COR-L47 (cell line): Measurements from ENCODE around the gene MED26.

Experiments used
- DNase-seq: peaks from one replicate; lab custom pipeline; 2025; lab: John Stamatoyannopoulos, UW

MED26 gene

DNA sequence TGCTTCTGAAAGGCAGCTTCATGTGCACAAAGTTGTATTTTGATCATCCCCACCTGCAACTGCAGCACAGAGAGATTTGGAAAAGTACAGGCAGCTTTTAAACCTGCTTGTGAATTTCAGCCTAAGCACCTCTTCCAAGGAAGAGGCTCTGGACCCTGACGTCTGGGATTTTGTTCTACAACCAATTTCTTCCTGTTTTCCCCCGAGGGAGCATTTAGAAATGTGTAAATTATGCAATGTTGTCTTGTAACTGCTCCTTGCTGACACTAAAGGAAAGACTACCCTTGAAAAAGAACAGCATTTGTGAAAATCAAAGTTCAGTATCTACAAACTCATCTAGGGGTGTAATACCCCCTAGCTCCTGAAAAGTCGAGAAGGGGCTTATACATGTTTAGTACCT is 15.4 kb downstream of the MED26 start:
- DNase-seq, result no peak

GRCh38 chr19:16611121-16611520 is 16.9 kb downstream of the MED26 start:
- DNase-seq, result no peak

DNA sequence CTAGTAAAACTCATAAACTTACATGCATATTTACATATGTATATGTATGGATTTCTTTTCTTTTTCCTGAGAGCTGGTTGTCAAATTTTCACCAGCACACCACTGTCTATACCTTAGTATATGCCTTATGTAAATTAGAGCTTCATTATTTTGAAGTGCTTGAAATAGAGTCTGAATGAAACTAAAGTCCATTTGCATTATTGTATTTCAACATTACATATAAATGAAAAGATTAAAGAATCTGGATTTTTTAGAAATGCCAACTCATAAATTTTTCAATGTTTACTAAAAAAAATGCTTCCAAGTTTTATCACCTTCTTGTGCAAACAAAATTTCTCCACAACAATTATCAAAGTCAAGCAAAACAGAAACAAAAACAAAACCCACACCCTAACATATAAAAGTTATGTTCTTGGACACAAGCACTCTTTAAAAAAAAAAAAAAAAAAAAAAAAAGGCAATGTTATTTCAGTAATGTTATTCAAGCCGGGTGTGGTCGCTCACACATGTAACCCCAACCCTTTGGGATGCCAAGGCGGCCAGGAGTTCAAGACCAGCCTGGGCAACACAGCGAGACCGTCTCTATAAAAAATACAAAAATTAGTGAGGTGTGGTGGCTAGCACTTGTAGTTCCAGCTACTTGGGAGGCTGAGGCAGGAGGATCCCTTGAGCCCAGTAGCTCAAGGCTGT is 18.3 kb downstream of the MED26 start:
- no peak for DNase-seq

DNA sequence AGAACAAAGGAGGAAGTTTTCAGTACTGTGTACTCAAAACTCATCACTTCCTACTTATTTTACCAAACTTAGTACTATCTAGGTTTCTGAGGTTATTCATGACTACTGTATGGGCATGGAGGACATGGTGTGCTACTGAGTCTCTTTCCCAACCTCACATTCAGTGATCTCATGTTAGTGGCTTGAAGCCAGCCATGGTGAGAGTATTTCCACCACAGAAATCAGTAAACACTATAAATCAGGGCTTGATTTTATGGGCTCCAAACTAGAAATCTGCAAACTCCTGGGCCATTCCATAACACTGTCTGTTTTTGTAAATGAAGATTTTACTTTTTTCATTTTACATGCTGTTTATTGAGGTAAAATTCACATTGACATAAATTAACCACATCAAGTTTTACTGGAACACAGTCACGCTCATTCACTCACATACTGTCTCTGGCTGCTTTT is 19.7 kb downstream of the MED26 start:
- DNase-seq, result no peak

DNA sequence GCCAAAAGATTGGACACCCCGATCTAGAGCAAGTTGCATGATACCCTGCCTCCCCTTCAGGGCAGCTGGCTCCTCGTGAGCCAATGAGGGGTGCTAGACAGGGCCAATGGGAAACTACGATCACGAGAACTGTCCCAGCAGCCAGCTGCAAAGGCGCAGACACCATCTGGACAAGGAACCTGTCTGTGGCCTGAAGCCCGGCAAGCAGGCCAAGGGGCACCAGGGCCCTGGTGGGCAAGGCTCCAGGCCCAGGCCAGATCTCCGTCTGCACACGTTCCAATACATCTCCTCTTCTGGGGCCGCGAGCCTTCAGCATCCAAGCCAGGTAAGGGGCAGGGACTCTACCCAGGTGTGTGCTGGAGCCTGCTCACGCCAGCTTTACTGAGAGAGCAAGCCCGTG is 20.2 kb downstream of the MED26 start:
- no peak for DNase-seq

DNA sequence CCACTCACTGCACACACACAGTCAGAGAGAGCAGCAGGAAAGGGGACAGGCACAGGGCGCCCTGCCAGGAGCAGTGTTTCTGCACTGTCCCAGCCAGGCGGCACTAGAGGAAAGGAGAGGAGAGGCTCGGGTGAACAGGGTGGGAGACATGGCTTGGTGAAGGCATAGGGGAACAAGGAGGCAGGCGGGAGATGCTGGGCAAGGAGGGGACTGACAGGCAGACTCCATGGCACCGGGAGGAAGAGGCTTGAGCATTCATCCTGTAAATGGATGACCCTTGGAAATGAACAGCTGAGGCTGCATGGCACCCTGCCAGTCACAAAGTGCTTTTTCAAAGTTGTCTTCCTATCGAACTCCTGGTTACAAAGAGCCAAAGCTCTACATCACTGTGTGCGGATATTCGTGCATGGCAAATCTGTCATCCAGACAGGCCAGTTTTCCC is 22.4 kb downstream of the MED26 start:
- DNase-seq, result no peak

DNA sequence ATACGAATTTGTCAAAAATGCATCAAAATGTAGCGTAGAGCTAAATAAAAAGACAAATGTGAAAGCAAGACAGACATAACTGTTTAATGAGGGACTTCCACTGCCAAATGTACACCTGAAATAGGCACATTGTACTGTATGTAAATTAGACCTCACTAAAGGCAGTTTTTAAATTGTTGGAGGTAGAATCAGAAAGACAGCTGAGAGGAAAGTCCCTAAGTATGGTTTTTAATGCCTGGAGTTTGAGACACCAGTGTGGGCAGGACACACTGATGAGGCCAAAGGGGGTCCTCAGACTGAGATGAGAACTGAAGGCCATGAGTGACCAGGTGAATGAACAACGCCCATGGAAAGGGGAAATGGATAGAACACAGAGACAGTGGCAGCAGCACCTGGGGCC is 22.9 kb downstream of the MED26 start:
- DNase-seq, result no peak

DNA sequence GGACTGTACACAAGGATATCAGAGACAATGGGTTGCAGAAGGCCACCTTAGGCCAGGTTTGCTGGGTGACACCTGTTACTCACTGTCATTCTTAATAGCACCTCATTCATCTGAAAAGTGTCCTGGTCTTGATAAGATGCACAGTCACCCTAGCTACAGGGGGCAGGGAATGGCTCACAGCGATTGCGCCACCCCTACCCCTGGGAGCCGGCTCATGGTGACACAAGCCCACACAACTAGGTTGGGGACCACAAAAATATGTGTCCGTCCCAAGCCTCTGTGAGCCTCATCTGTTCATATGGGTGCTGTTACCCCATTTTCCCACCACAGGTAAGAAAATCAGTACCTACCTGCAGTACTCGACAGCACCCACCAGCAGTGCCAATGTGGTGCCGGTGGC is 23.4 kb downstream of the MED26 start:
- DNase-seq, result no peak

DNA sequence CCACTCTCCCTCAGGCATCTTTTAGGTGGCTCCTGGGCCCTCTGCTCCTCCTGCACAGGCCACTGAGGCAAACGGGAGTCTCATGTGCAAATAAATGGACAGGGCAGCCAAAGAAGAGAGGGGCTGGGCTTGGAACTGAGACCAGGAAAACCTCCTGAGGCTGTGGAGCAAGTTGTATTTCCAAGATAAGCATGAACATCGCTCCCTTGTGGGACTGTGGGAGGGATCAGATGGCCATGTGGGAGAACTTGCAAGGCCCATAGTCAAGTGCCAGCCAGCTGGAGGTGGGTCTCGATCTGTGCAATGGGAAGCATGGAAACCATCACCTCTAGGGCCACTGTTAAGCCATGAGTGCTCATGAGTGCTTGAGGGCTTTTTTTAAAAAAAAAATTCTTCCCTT is 24.9 kb downstream of the MED26 start:
- no peak for DNase-seq

DNA sequence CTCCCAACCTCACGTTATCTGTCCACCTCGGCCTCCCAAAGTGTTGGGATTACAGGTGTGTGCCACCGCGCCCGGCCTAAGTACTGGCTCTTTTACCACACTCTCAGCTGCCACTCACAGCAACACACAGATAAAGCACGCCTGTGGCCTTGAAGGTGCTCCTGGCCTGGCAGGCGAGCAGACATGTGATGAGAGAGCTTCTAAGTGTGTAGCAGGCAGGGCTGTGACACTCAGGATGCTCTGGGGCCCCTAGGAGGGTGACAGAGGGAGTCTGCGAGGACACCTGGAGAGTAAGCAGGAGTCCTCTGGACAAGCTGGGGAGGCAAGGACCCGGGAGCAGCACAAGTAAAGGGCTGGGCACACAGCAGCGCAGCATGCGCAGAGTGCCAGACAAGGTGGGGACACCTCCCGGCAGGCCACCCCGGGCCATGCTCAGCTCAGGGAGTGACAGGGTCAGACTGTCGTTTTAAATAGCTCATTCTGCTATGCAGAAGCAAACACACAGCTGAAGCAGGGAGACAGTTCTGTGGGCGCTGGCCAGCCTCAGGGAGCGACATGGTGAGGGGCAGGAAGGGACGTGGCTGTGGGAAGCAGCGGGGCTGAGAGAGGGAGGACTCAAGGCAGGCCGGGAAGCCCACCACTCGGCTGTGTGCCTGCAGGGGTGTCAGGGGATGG is 26.5 kb downstream of the MED26 start:
- no peak for DNase-seq

GRCh38 chr19:16600824-16601223 is 27.2 kb downstream of the MED26 start:
- no peak for DNase-seq

DNA sequence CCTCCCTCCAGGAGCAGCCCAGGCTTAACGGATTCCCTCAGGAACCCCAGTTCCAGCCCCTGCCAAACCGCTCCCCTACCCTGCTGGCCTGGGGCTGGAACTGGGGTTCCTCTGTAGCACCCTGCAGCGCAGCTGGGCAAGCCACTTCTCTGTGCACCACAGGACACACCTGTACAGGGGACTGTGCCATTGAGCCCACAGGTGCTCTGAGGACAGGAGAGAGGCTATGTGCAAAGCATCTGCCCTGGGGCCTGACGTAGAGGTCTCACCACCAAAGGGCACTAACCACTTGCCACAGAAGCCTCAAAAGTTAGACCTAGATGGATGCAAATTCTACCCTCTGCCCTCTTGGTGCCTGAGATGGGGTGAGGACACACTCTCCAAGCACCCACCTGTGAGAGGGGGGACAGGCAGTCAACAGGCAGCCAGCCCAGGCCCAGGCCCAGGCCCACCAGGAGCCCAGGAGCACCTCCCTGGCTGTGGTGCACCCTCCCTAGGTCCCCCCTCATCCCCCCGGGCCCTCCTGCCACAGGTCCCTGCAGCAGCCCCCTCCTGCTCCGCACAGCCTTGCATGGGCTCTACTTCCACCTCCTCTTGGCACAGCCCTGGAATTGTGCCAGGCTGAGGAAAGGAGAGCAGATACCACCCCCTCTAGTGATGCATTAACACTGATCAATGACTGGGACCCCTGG is 28.2 kb downstream of the MED26 start:
- no peak for DNase-seq

DNA sequence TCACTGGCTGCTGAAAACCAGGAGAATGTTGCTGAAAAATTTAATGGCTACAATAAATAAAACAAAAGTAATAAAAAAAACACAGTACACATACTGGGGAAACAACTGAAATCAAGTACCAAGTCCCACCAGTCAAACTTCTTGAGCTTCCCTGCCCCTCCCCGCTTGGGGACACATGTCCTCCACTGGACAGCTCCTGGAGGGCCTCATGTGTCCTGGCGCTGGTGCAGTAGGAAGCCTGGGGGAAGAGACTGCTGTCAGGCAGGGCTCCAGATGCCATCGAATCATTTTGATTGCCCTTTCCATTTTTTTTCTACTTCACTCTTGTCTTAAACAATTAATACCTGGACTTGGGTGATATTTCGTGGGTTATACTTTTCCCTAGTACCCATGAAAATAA is 29.2 kb downstream of the MED26 start:
- no peak for DNase-seq

- no peak for DNase-seq
Measured at GRCh38 chr19:16596399-16596798, 31.6 kb downstream of the MED26 start.

- no peak for DNase-seq
Measured at GRCh38 chr19:16595097-16595496, 32.9 kb downstream of the MED26 start.

GRCh38 chr19:16594681-16595091 is 33.3 kb downstream of the MED26 start:
- no peak for DNase-seq

- DNase-seq, result no peak
Measured at GRCh38 chr19:16594131-16594586, 33.8 kb downstream of the MED26 start.

DNA sequence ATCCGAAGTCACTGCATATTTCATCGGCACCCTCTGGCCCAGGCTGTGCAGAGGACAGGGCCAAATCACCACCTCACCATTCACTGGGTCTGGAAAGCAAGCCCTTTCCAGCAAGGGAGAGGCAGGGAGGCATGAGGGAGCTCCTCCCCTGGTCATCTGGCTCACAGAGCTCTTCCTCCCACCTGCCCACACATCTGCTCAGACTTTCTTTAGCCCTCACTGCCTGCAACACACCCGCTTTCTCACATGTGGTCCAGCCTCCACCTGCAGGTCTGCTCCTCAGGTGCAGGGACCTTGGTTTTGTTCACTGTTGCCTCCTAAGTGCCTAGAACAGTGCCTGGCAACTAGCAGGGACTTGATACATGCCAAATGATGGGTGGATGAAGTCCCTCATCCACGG is 34.8 kb downstream of the MED26 start:
- no peak for DNase-seq

DNA sequence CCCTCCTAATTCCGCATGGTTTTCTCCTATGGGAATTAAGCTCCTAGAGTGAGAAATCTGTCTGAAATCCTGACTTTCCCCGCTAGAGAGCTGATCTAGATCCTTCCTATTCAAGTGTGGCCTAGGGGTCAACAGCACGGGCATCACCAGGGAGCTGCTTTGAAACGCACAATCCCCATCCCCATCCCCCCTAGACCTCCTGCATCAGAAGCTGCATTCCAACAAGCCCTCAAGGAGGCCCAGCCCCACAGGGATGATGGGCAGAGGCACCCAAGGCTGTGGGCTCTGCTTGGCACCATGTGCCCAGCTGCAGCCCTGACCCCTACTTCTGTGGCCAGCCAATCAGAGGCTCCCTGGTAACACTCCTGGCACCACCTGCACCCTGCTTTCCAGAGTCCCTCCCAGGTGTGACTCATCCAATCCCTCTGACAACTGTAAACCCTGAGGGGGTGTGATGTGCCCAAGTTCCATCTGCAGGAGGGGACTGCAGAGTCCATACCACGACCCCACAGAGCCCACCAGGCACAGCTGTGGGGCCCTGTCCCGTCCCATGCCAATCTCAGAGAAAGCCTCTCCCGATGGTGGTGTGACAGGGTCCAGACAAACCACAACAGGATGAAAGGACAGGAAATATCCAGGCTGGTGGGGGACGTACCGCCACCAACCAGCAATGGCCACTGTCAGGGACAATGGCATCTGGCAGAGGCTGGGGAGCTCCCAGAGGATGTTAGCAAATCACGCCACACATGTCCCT is 36.0 kb downstream of the MED26 start:
- no peak for DNase-seq

DNA sequence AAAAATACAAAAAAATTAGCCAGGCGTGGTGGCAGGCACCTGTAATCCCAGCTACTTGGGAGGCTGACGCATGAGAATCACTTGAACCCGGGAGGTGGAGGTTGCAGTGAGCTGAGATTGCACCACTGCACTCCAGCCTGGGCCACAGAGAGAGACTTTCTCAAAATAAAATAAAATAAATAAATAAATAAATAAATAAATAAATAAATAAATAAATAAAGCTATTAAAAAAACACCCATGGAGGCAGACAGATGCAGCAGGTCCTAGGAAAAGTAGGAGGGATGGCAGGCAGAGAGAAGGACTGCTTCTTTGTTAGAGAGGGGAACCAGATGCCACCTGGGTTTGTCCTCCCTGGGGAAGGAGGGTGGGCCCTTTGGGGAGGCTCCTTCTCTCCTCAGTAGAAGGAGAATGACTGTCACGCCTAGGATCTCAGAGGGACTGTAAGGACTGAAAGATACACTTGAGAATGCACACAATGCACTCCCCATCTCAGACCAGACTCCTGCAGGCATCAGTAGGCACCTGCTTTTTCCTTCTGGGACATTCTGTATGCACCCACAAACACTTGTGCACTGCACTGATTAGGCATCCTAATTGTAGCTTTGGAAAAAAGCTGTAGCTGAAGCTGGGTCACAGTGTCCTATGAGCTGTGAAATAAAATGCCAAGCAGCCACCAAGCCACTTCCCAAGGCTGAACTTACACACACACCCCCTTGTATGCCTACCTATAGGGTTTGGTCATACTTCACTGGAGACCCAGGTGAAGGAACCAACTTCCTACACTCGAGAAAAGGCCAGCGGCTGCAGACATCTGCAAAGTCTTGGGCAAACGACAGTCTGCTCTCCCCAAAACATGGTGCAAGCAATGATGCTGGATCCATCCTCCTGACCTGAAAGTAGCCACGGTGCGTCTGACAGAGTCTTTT is 36.9 kb downstream of the MED26 start:
- DNase-seq, result no peak

- DNase-seq, result peak; percentile 33
Measured at GRCh38 chr19:16589917-16590316, 38.1 kb downstream of the MED26 start.
